MM.1S (cell line): ENCODE results near the gene GAL3ST1.
"Not testable (repeated sequence)": the region's sequence is repeated elsewhere in the genome, so short reads cannot be mapped to it uniquely, and the experiment has no call there.

Source experiments
- DNase-seq: peaks from one replicate; pipeline ENCODE4 v3.0.0-alpha.2; 2015
- H2AFZ ChIP-seq: fragments of 300-600 bp; sonication (generic); 2 replicates; pipeline ENCODE4 v1.6.0; 2016; ENCODE audit warnings: antibody characterized with exemption, low read length
- H3F3A ChIP-seq: fragments of 300-600 bp; sonication (generic); 2 replicates; pipeline ENCODE4 v1.6.1; 2016; ENCODE audit warnings: mild to moderate bottlenecking, antibody characterized with exemption, low read length, moderate library complexity, mixed read lengths; ENCODE audit not compliant: insufficient read depth
- H3K27ac ChIP-seq: fragments of 300-600 bp; sonication (generic); 2 replicates; pipeline ENCODE4 v1.5.1; 2016; ENCODE audit warnings: mild to moderate bottlenecking, low read length
- H3K27me3 ChIP-seq: fragments of 300-600 bp; sonication (generic); replicated peaks from 2 replicates; pipeline ENCODE4 v1.6.0; 2016; ENCODE audit warnings: low read length; ENCODE audit not compliant: insufficient read depth
- H3K36me3 ChIP-seq: fragments of 300-600 bp; sonication (generic); replicated peaks from 2 replicates; pipeline ENCODE4 v1.6.1; 2016; ENCODE audit warnings: mild to moderate bottlenecking, low read length, mixed read lengths; ENCODE audit not compliant: insufficient read depth
- H3K4me1 ChIP-seq: fragments of 300-600 bp; sonication (generic); 2 replicates; pipeline ENCODE4 v1.6.1; 2016; ENCODE audit warnings: low read length, mixed read lengths
- H3K4me2 ChIP-seq: fragments of 300-600 bp; sonication (generic); 2 replicates; pipeline ENCODE4 v1.6.0; 2016; ENCODE audit warnings: low read depth, low read length
- H3K4me3 ChIP-seq: fragments of 300-600 bp; sonication (generic); 2 replicates; pipeline ENCODE4 v1.5.1; 2016; ENCODE audit warnings: low read length, mixed read lengths
- H3K79me2 ChIP-seq: fragments of 300-600 bp; sonication (generic); 2 replicates; pipeline ENCODE4 v1.6.1; 2016; ENCODE audit warnings: mixed run types, low read length, mixed read lengths
- H3K9ac ChIP-seq: fragments of 300-600 bp; sonication (generic); 2 replicates; pipeline ENCODE4 v1.6.1; 2016; ENCODE audit warnings: low read length, mixed read lengths
- H3K9me2 ChIP-seq: fragments of 300-600 bp; sonication (generic); replicated peaks from 2 replicates; pipeline ENCODE4 v1.6.1; 2016; ENCODE audit warnings: mild to moderate bottlenecking, low read length, mixed read lengths; ENCODE audit not compliant: insufficient read depth
- H3K9me3 ChIP-seq: fragments of 300-600 bp; sonication (generic); replicated peaks from 2 replicates; pipeline ENCODE4 v1.6.1; 2016; ENCODE audit warnings: mild to moderate bottlenecking, low read length, mixed read lengths; ENCODE audit not compliant: insufficient read depth
- H4K20me1 ChIP-seq: fragments of 300-600 bp; sonication (generic); 2 replicates; pipeline ENCODE4 v1.6.1; 2016; ENCODE audit warnings: mild to moderate bottlenecking, low read length, moderate library complexity, mixed read lengths; ENCODE audit not compliant: insufficient read depth
- CTCF ChIP-seq: fragments of 300-600 bp; sonication (generic); IDR thresholded peaks from 2 replicates; pipeline ENCODE4 v1.5.1; 2016; ENCODE audit warnings: antibody characterized with exemption, low read length, mixed read lengths
- EZH2 ChIP-seq: fragments of 300-600 bp; sonication (generic); optimal IDR thresholded peaks from 2 replicates; pipeline ENCODE3; 2017; ENCODE audit warnings: low read depth, mild to moderate bottlenecking, antibody characterized with exemption, low read length, mixed read lengths
- EZH2phosphoT487 ChIP-seq: fragments of 300-600 bp; sonication (generic); IDR thresholded peaks from 2 replicates; pipeline ENCODE4 v1.6.1; 2018; ENCODE audit warnings: antibody characterized with exemption, low read length

Gene GAL3ST1

GRCh38 chr22:30596199-30596598 is 21.7 kb upstream of the GAL3ST1 start:
- H3F3A ChIP-seq, result no peaks in the 10 kb centered on the region
- DNase-seq, result no peak
- H3K27ac ChIP-seq, result no peak overlapping the region
- H3K9me3 ChIP-seq, result no peaks in the 10 kb centered on the region
- peaks cover 6% of the 10 kb centered on the region for H3K79me2 ChIP-seq
- H3K27me3 ChIP-seq, result peaks cover 28% of the 10 kb centered on the region
- no peaks in the 10 kb centered on the region for H3K4me1 ChIP-seq
- no peaks in the 10 kb centered on the region for H3K9me2 ChIP-seq
- no peak overlapping the region for H2AFZ ChIP-seq
- TF ChIP-seq EZH2 (no peak), EZH2phosphoT487 (no peak), CTCF (no peak)
- H4K20me1 ChIP-seq, result no peaks in the 10 kb centered on the region
- no peak overlapping the region for H3K9ac ChIP-seq
- no peaks in the 10 kb centered on the region for H3K36me3 ChIP-seq
- H3K4me3 ChIP-seq, result no peak overlapping the region
- H3K4me2 ChIP-seq, result no peak overlapping the region

- Histone ChIP-seq H3K4me1 (0 out of 2 replicates have a peak, but pooled peaks cover 10% of the 10 kb centered on the region), H3K4me2 (peak overlapping the region; percentile 77; the same call in 1 of the 2 replicates), H3K27me3 (peaks cover 28% of the 10 kb centered on the region), H3K79me2 (peaks cover 37% of the 10 kb centered on the region), H3K4me3 (peak overlapping the region; percentile 15; the same call in 1 of the 2 replicates)
- not testable (repeated sequence) for H3K9me3 ChIP-seq, H4K20me1 ChIP-seq, H3K9ac ChIP-seq, DNase-seq, H3K9me2 ChIP-seq, H3F3A ChIP-seq, H2AFZ ChIP-seq, H3K36me3 ChIP-seq, H3K27ac ChIP-seq
These were observed 17.9 kb upstream of the GAL3ST1 start for GRCh38 chr22:30592360-30592713.

- Histone ChIP-seq H3K27me3 (peaks cover 28% of the 10 kb centered on the region), H2AFZ (peak within 1 kb of the TSS; percentile 22), H3K4me2 (peak within 1 kb of the TSS; percentile 77), H3K9ac (peak within 1 kb of the TSS; percentile 91), H3K9me3 (no peaks in the 10 kb centered on the region), H3K4me3 (peak within 1 kb of the TSS; percentile 95), H3K79me2 (peaks cover 37% of the 10 kb centered on the region), H3F3A (no peaks in the 10 kb centered on the region), H3K4me1 (0 out of 2 replicates have a peak, but pooled peaks cover 10% of the 10 kb centered on the region), H3K27ac (peak within 1 kb of the TSS; percentile 65; the same call in 1 of the 2 replicates), H4K20me1 (no peaks in the 10 kb centered on the region), H3K9me2 (no peaks in the 10 kb centered on the region), H3K36me3 (peaks cover 9% of the 10 kb centered on the region; the same call in 1 of the 2 replicates)
- DNase-seq, result peak; percentile 99
- TF ChIP-seq CTCF (no peak), EZH2phosphoT487 (no peak), EZH2 (no peak)
These were observed 17.3 kb upstream of the GAL3ST1 start, which contains the start of gene PES1 for GRCh38 chr22:30591588-30592359. TSS of gene PES1 (minus strand) at chr22:30591910. CDS start at chr22:30591833, 77 bp downstream.

GRCh38 chr22:30591191-30591587 is 16.7 kb upstream of the GAL3ST1 start:
- H3K4me2 ChIP-seq, result peak overlapping the region; percentile 77
- peak overlapping the region; percentile 91 for H3K9ac ChIP-seq
- H3K4me3 ChIP-seq, result peak overlapping the region; percentile 95
- peak overlapping the region; percentile 65; the same call in 1 of the 2 replicates for H3K27ac ChIP-seq
- TF ChIP-seq EZH2 (no peak), EZH2phosphoT487 (no peak), CTCF (no peak)
- H3K9me3 ChIP-seq, result no peaks in the 10 kb centered on the region
- peaks cover 9% of the 10 kb centered on the region; the same call in 1 of the 2 replicates for H3K36me3 ChIP-seq
- 0 out of 2 replicates have a peak, but pooled peaks cover 10% of the 10 kb centered on the region for H3K4me1 ChIP-seq
- H2AFZ ChIP-seq, result peak overlapping the region; percentile 22
- H4K20me1 ChIP-seq, result no peaks in the 10 kb centered on the region
- peaks cover 37% of the 10 kb centered on the region for H3K79me2 ChIP-seq
- no peaks in the 10 kb centered on the region for H3F3A ChIP-seq
- DNase-seq, result peak; percentile 10
- no peaks in the 10 kb centered on the region for H3K9me2 ChIP-seq
- peaks cover 25% of the 10 kb centered on the region for H3K27me3 ChIP-seq
